B cell (primary cell): ENCODE results near the gene CFL2. TPM values are rescaled to one million over a fixed set of nuclear protein-coding genes. Genes with fewer than 3 reads are reported as not detected.

Experiments
- ATAC-seq: fragments of 200-7000 bp; cut with Tn5 transposase; one replicate; pipeline ENCODE4 v1.10.0; 2021; ENCODE audit warnings: low read depth, mild to moderate bottlenecking, moderate number of reproducible peaks, moderate library complexity
- CTCF ChIA-PET: fragments of 350-600 bp; sonication (Branson Sonifier 250); formaldehyde crosslinking; loops from one replicate; lab custom pipeline; 2021; ENCODE audit warnings: antibody characterized with exemption, inconsistent platforms; lab: Charles Lee
- POLR2A ChIA-PET: fragments of 350-600 bp; sonication (Branson Sonifier 250); formaldehyde crosslinking; loops from one replicate; lab custom pipeline; 2021; ENCODE audit warnings: antibody characterized with exemption; lab: Charles Lee
- DNase-seq: peaks from one replicate; pipeline ENCODE4 v3.0.0; 2013
- H2AFZ ChIP-seq: 2 replicates; pipeline ENCODE4 v1.6.1; 2012; ENCODE audit warnings: mild to moderate bottlenecking, low read depth, low read length; ENCODE audit not compliant: insufficient read depth, poor library complexity, severe bottlenecking
- H3K27ac ChIP-seq, 2 donors: 1 replicate in 1 of 2; 2 replicates in 1 of 2; pipeline ENCODE4 v1.5.1; 2012 to 2013; ENCODE audit warnings: low read length in 2 of 2, mild to moderate bottlenecking in 2 of 2, moderate library complexity in 1 of 2
- H3K27me3 ChIP-seq, 4 experiments: fragments of 200-600 bp in 1 of 4; sonication (generic) in 1 of 4; replicated peaks in 1 of 4; 1 replicate in 2 of 4; 2 replicates in 2 of 4; pipeline versions ENCODE4 v1.6.1 to v1.7.0; 2013 to 2016; ENCODE audit warnings: low read length in 3 of 4, mild to moderate bottlenecking in 2 of 4, mixed read lengths in 1 of 4, moderate library complexity in 1 of 4; ENCODE audit not compliant: insufficient read depth in 4 of 4, control insufficient read depth in 3 of 4; ENCODE audit errors: control extremely low read depth in 1 of 4
- H3K36me3 ChIP-seq, 2 experiments: replicated peaks in 1 of 2; 1 replicate in 1 of 2; 2 replicates in 1 of 2; pipeline versions ENCODE4 v1.6.1 to v1.7.1; 2013; ENCODE audit warnings: low read length in 1 of 2; ENCODE audit not compliant: insufficient read depth in 2 of 2, control insufficient read depth in 1 of 2; ENCODE audit errors: control extremely low read depth in 1 of 2, extremely low read depth in 1 of 2
- H3K4me1 ChIP-seq, 2 donors: fragments of 200-600 bp in 1 of 2; sonication (generic) in 1 of 2; 1 replicate in 1 of 2; 2 replicates in 1 of 2; pipeline versions ENCODE4 v1.5.1 to v1.6.1; 2013 to 2017; ENCODE audit warnings: low read length in 2 of 2; ENCODE audit not compliant: control insufficient read depth in 2 of 2, insufficient read depth in 2 of 2
- H3K4me2 ChIP-seq: replicated peaks from 2 replicates; pipeline ENCODE3; 2012; ENCODE audit warnings: mild to moderate bottlenecking, low read depth, low read length; ENCODE audit not compliant: poor library complexity, severe bottlenecking
- H3K4me3 ChIP-seq, 5 experiments: fragments of 200-600 bp in 1 of 5; sonication (generic) in 1 of 5; 1 replicate in 3 of 5; 2 replicates in 2 of 5; pipeline versions ENCODE4 v1.5.1 to v1.7.0; 2011 to 2016; ENCODE audit warnings: low read length in 4 of 5, mild to moderate bottlenecking in 4 of 5, low read depth in 2 of 5, control low read depth in 1 of 5, moderate library complexity in 1 of 5; ENCODE audit not compliant: insufficient read depth in 1 of 5; ENCODE audit errors: control extremely low read depth in 1 of 5, extremely low read depth in 1 of 5
- H3K79me2 ChIP-seq: fragments of 200-600 bp; sonication (generic); one replicate; pipeline ENCODE4 v1.6.0; 2016; ENCODE audit warnings: low read length; ENCODE audit not compliant: control insufficient read depth, insufficient read depth
- H3K9ac ChIP-seq: fragments of 200-600 bp; sonication (generic); 2 replicates; pipeline ENCODE4 v1.6.1; 2017; ENCODE audit warnings: mild to moderate bottlenecking, low read length, moderate library complexity
- H3K9me3 ChIP-seq, 3 donors: one replicate each; pipeline versions ENCODE4 v1.6.1 to v1.7.1; 2013; ENCODE audit warnings: low read length in 2 of 3; ENCODE audit not compliant: control insufficient read depth in 2 of 3, insufficient read depth in 1 of 3; ENCODE audit errors: control extremely low read depth in 1 of 3
- H4K20me1 ChIP-seq: 2 replicates; pipeline ENCODE4 v1.6.0; 2012; ENCODE audit warnings: mild to moderate bottlenecking, low read length; ENCODE audit not compliant: insufficient read depth, control insufficient read depth, poor library complexity, severe bottlenecking
- H3K27ac Mint-ChIP-seq: one replicate; pipeline ENCODE4 v1.8.0; 2021; ENCODE audit warnings: mixed read lengths
- H3K27me3 Mint-ChIP-seq: one replicate; pipeline ENCODE4 v1.8.0; 2021; ENCODE audit warnings: mixed read lengths
- H3K4me1 Mint-ChIP-seq: one replicate; pipeline ENCODE4 v1.8.0; 2021; ENCODE audit warnings: mixed read lengths
- H3K4me3 Mint-ChIP-seq: one replicate; pipeline ENCODE4 v1.8.0; 2021; ENCODE audit warnings: mixed read lengths
- H3K9me3 Mint-ChIP-seq: one replicate; pipeline ENCODE4 v1.8.0; 2022; ENCODE audit warnings: mixed read lengths; ENCODE audit not compliant: insufficient read depth
- EZH2 ChIP-seq: IDR thresholded peaks from 2 replicates; pipeline ENCODE4 v1.6.1; 2012; ENCODE audit warnings: borderline replicate concordance, low read depth, mild to moderate bottlenecking, moderate library complexity, low read length; ENCODE audit not compliant: insufficient read depth, poor library complexity, severe bottlenecking
- WGBS: methylation state at CpG from one replicate; pipeline ENCODE4 v1.1.5; 2013; ENCODE audit warnings: missing lambda C conversion rate; ENCODE audit not compliant: insufficient coverage; 5-methylcytosine and 5-hydroxymethylcytosine counted together
- intact Hi-C: fragments of 100-400 bp; cut with micrococcal nuclease; formaldehyde crosslinking; loops from one replicate; pipeline ENCODE4 v1.10.0; 2022
- polyA plus RNA-seq: library from polyadenylated mRNA; depleted of rRNA; stranded (reverse); fragments of >200 nt; gene quantifications from 2 replicates; pipeline ENCODE4 v1.2.3, GENCODE V29; 2012
- total RNA-seq, 2 donors: library from RNA; stranded (reverse); fragments of 120-200 nt in 1 of 2; gene quantifications; 1 replicate in 1 of 2; 2 replicates in 1 of 2; pipeline versions ENCODE4 v1.2.3 to v1.2.4, GENCODE V29; 2013 to 2022
- TF ChIP-seq, protein P1 (sequence below): fragments of 200-600 bp; IDR thresholded peaks from one replicate; pipeline ENCODE4 v1.8.0; 2022; ENCODE audit warnings: antibody characterized with exemption, mild to moderate bottlenecking

Gene CFL2
- total and polyA plus RNA-seq, 2 donors (not counting 1 experiment from before 2014, with no cell fraction given), result 9.6 to 21.9 TPM

- Mint-ChIP-seq H3K4me1 (peaks cover 29% of the 10 kb centered on the region), H3K9me3 (no peaks in the 10 kb centered on the region), H3K4me3 (no peak overlapping the region), H3K27me3 (no peaks in the 10 kb centered on the region), H3K27ac (no peak overlapping the region)
- no peak for ATAC-seq
- H3K9me3 ChIP-seq, result no peaks in the 10 kb centered on the region
- no peaks in the 10 kb centered on the region for H3K27me3 ChIP-seq
- DNase-seq, result no peak
- H3K79me2 ChIP-seq, result no peaks in the 10 kb centered on the region
- no peak overlapping the region for H3K9ac ChIP-seq
- no peaks in the 10 kb centered on the region for H4K20me1 ChIP-seq
- H3K4me3 ChIP-seq, result no peak overlapping the region
- no CpG with 5 or more reads among the region's 4 CpGs for WGBS
- no peak overlapping the region for H2AFZ ChIP-seq
- no peak overlapping the region for H3K4me2 ChIP-seq
- intact Hi-C loops, result loop anchor here (2.0 to 10.0 kb wide), 2 partner anchors 247 to 271 kb away; partner anchors contain the start of genes SPTSSA and SRP54
- H3K4me1 ChIP-seq, result peaks cover 11 to 15% of the 10 kb centered on the region in 2 donors
- ChIA-PET POLR2A (interaction anchor here (0.6 kb wide), 3 partner anchors 98 to 198 kb away, joined by 4 to 7 read pairs (median 7); no protein-coding TSS in a partner anchor), CTCF (interaction anchor here (0.5 to 3.0 kb wide), 3 partner anchors 11 to 86 kb away, joined by 3 to 18 read pairs (median 7); no protein-coding TSS in a partner anchor)
- TF ChIP-seq EZH2, result no peak
- TF ChIP-seq, protein P1, sequence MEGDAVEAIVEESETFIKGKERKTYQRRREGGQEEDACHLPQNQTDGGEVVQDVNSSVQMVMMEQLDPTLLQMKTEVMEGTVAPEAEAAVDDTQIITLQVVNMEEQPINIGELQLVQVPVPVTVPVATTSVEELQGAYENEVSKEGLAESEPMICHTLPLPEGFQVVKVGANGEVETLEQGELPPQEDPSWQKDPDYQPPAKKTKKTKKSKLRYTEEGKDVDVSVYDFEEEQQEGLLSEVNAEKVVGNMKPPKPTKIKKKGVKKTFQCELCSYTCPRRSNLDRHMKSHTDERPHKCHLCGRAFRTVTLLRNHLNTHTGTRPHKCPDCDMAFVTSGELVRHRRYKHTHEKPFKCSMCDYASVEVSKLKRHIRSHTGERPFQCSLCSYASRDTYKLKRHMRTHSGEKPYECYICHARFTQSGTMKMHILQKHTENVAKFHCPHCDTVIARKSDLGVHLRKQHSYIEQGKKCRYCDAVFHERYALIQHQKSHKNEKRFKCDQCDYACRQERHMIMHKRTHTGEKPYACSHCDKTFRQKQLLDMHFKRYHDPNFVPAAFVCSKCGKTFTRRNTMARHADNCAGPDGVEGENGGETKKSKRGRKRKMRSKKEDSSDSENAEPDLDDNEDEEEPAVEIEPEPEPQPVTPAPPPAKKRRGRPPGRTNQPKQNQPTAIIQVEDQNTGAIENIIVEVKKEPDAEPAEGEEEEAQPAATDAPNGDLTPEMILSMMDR, result no peak
- H3K27ac ChIP-seq, result no peak overlapping the region
- peaks cover 6 to 12% of the 10 kb centered on the region in 2 experiments for H3K36me3 ChIP-seq
Observed at GRCh38 chr14:34711796-34712712, 2.3 kb downstream of the CFL2 start.

DNA sequence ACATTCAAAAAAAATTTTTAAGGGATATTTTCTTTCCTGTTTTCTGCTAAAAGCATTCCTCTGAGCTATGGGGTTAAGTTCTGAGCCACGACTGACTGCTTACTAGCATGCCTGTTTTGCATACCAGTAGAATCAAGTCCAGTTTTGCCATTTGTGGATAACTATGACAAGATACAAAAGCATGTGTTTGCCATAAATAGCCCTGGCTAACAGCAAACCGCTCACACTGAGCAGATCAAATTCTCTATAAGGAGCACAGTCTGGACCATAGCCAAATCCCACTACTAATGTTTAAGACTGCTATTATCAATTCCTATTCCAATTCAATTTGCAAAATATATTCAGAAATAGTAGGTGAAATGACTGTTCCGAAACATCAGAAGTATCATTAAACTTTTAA, 3.2 kb downstream of the CFL2 start:
- 67% methylated on average over 1 of the region's 3 CpGs for WGBS
- H3K4me3 ChIP-seq, result no peak overlapping the region
- no peak overlapping the region for H2AFZ ChIP-seq
- no peak overlapping the region for H3K27ac ChIP-seq
- H3K27me3 Mint-ChIP-seq, result no peaks in the 10 kb centered on the region
- ChIA-PET CTCF (interaction anchor here (6.7 kb wide), 1 partner anchor 13 kb away, joined by 40 read pairs; no protein-coding TSS in a partner anchor), POLR2A (no interaction called here)
- ATAC-seq, result no peak
- H3K4me1 Mint-ChIP-seq, result peaks cover 29% of the 10 kb centered on the region
- H3K36me3 ChIP-seq, result peaks cover 6 to 12% of the 10 kb centered on the region in 2 experiments
- no peak overlapping the region for H3K9ac ChIP-seq
- DNase-seq, result no peak
- intact Hi-C loops, result loop anchor here (10.0 kb wide), 1 partner anchor 246 kb away; the partner anchor contains the start of gene SPTSSA
- H3K4me1 ChIP-seq, result peaks cover 11 to 15% of the 10 kb centered on the region in 2 donors
- no peaks in the 10 kb centered on the region for H3K27me3 ChIP-seq
- no peak overlapping the region for H3K4me2 ChIP-seq
- H3K4me3 Mint-ChIP-seq, result no peak overlapping the region
- H3K79me2 ChIP-seq, result no peaks in the 10 kb centered on the region
- H3K27ac Mint-ChIP-seq, result no peak overlapping the region
- no peaks in the 10 kb centered on the region for H4K20me1 ChIP-seq
- TF ChIP-seq, protein P1, result no peak
- no peak for TF ChIP-seq EZH2
- no peaks in the 10 kb centered on the region for H3K9me3 Mint-ChIP-seq
- no peaks in the 10 kb centered on the region for H3K9me3 ChIP-seq
